Stimulated activated CD4-positive, alpha-beta T cell treated with anti-CD3 and anti-CD28 coated beads, Interleukin-1b, Interleukin-23, amount 100 ng/mL, for 1 hour (primary cell): ENCODE results near the gene NPY4R2.
"Not testable (repeated sequence)": the region's sequence is repeated elsewhere in the genome, so short reads cannot be mapped to it uniquely, and the experiment has no call there.

Experiments used
- DNase-seq, 2 donors: peaks; one replicate each; pipeline ENCODE4 v3.0.0-alpha.2; 2020; ENCODE audit warnings: low read depth in 2 of 2

NPY4R2 gene

DNA sequence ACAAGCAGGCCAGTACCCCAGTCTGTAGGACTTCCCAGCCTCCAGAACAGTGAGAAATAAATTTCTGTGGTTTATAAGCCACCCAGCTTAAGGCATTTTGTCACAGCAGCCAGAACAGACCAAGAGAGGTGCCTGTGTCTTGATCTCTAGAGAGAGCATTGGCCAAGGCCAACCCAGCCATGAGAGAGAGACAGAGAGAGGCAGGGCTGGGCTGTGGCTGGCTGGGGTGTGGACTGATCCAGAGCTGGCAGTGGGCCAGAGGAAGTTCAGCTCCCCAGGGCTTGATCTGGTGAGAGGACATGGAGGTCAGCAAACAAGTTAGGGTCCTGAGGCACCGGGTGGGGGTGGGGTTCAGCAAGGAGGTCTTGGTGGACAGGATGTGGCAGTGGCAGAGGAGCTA lies 14.4 kb downstream of the NPY4R2 start:
- DNase-seq, result not testable (repeated sequence)

GRCh38 chr10:47933462-47933861 lies 15.0 kb downstream of the NPY4R2 start:
- DNase-seq, result not testable (repeated sequence)

DNA sequence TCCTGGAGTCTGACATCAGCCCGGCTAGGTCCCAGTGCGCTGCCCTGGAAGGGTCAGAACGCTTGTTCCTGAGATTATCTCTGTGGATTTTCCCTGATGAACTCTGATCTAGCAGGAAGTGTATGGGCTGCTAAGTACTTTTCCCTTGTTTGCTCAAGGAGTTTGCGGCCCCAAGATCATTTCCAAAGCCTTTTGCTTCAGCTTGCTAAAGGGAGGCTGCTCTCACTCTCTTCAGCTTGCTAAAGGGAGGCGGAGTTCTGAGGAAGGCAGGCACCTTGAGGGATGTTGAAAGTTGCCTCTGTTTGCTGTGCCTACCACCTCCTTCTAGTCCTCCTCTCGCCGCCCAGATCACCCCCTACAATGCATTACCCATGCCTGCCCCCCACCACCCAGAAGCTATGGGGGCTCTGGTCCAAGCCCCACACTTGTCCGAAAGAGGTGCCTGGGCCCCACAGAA lies 18.3 kb downstream of the NPY4R2 start:
- DNase-seq, result not testable (repeated sequence)

DNA sequence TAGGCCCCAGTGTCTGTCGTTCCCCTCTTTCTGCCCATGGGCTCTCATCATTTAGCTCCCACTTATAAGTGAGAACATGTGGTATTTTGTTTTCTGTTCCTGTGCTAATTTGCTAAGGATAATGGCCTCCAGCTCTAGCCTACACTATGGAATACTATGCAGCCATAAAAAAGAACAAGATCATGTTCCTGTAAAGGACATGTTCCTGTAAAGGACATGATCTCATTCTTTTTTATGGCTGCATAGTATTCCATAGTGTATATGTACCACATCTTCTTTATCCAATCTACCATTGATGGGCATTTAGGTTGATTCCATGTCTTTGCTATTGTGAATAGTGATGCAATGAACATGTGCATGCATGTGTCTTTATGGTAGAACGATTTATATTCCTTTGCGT lies 19.2 kb downstream of the NPY4R2 start:
- DNase-seq, result not testable (repeated sequence)

GRCh38 chr10:47940821-47941220 lies 22.4 kb downstream of the NPY4R2 start:
- DNase-seq, result not testable (repeated sequence)

GRCh38 chr10:47941379-47941778 lies 22.9 kb downstream of the NPY4R2 start:
- not testable (repeated sequence) for DNase-seq

GRCh38 chr10:47942351-47943019 lies 24.0 kb downstream of the NPY4R2 start:
- DNase-seq, result not testable (repeated sequence)

GRCh38 chr10:47943328-47943727 lies 24.9 kb downstream of the NPY4R2 start:
- not testable (repeated sequence) for DNase-seq

DNA sequence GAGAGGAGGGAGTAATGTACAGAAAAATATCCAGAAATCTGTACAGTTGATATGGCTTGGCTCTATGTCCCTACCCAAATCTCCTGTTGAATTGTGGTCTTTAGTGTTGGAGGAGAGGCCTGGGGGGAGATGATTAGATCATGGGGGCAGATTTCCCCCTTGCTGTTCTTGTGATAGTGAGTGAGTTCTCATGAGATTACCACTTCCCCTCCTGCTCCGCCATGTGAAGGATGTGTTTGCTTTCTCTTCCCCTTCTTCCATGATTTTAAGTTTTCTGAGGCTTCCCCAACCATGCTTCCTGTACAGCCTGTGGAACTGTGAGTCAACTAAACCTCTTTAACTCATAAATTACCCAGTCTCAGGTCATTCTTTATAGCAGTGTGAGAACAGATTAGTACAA lies 29.0 kb downstream of the NPY4R2 start:
- DNase-seq, result not testable (repeated sequence)

- not testable (repeated sequence) for DNase-seq
Measured at GRCh38 chr10:47957158-47957557, 38.7 kb downstream of the NPY4R2 start.

DNA sequence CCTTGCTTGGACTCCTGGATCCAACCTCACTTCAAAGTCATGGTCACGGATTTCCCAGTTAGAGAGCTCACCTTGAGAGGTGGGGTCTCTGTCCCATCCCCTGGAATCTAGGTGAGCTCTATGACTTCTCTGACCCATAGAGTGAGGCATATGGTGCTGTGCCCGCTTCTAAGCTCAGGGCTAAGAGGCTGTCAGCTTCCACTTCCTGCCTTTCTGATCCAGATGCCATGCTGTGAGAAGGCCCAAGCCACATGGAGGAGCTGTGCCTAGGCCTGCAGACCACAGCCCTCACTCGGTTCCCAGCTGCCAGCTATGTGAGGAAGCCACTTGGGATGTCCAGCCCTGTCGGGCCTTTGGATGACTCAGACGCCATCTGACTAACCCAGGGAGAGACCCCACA lies 41.2 kb downstream of the NPY4R2 start:
- not testable (repeated sequence) for DNase-seq

DNA sequence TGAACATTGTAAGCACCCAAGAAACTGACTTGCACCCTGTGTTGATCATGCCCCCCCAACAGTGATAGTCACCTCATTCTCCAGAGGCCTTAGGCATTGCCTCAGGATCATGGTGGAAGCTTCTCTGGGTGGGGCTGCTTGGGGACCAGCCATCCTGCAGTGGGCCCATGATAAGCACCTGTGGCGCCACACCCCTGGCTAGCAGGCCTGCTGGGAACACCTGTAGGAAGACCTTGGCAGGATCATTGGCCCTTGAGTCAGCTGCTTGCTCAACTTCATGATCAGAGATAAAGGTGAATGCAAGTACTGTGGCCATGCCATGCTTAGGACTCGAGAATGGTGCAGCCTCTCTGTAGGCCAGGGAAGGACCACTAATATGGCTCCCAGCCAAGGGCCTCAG lies 42.2 kb downstream of the NPY4R2 start:
- DNase-seq, result not testable (repeated sequence)

GRCh38 chr10:47962785-47963184 lies 44.3 kb downstream of the NPY4R2 start:
- DNase-seq, result not testable (repeated sequence)

- DNase-seq, result not testable (repeated sequence)
Measured at GRCh38 chr10:47964280-47965063, 46.0 kb downstream of the NPY4R2 start.

- DNase-seq, result not testable (repeated sequence)
Measured at GRCh38 chr10:47968988-47969387, 50.5 kb downstream of the NPY4R2 start.

- not testable (repeated sequence) for DNase-seq
Measured at GRCh38 chr10:47970047-47970446, 51.6 kb downstream of the NPY4R2 start.

GRCh38 chr10:47971598-47971997 lies 53.1 kb downstream of the NPY4R2 start:
- not testable (repeated sequence) for DNase-seq

GRCh38 chr10:47972077-47972476 lies 53.6 kb downstream of the NPY4R2 start:
- not testable (repeated sequence) for DNase-seq
